GM12864 (cell line): Measurements from ENCODE around the gene PXDN.
"Not testable (repeated sequence)": the region's sequence is repeated elsewhere in the genome, so short reads cannot be mapped to it uniquely, and the experiment has no call there.

Source experiments
- DNase-seq: peaks from one replicate; pipeline ENCODE4 v3.0.0-alpha.2; 2011; ENCODE audit warnings: low read depth
- H3K4me3 ChIP-seq: 2 replicates; pipeline ENCODE4 v1.5.1; 2011; ENCODE audit warnings: mild to moderate bottlenecking, low read depth, low read length, control low read depth
- CTCF ChIP-seq: IDR thresholded peaks from 2 replicates; pipeline ENCODE4 v1.5.1; 2011; ENCODE audit warnings: low read depth, mild to moderate bottlenecking, moderate library complexity, low read length, control low read depth, inconsistent platforms; ENCODE audit errors: missing control alignments

PXDN gene

DNA sequence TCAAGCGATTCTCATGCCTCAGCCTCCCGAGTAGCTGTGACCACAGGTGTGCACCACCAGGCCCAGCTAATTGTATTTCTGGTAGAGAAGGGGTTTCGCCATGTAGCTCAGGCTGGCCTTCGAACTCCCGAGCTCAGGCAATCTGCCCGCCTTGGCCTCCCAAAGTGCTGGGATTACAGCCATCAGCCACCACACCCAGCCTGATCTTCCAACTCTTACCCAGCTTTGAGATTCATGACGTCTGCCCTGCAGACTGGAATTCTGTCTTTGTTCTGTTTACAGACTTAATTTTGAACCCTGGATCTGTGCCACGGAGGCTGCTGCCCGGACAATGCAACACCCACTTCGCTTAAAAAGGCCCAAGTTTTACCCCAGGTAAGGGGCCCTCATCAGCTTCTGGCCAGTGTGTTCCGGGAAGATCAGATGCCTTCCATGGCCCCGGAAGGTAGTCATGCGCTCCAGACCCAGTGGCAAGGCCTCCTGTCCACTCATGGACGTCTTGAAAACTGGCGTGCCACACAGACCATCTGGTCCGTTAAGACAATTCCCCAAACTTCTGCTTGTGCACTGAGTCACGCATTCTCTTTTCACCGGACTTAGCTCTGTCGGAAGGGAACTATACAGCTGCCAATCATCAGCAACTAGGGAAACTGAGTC is 5.5 kb downstream of the PXDN start:
- no peak for DNase-seq
- no peak overlapping the region for H3K4me3 ChIP-seq
- TF ChIP-seq CTCF: no peak

DNA sequence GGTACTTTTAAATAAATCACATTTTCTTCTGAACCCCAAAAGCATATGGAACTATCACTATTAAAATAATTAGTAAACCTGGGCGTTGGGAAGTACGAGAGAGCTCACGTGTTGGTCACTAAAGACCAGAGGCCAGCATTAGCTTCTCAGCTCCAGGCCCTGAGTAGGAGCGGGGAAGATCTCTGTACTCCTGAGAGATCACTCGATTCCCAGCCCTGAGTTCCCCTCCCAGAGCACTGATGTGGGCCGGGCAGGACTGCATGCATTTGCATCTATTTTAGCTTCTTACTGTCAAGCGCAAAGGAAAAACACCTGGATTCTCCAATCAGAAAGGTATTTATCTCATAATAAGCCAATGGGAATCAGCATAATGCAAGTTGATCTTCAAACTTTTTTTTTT is 6.2 kb downstream of the PXDN start:
- H3K4me3 ChIP-seq: no peak overlapping the region
- DNase-seq: no peak
- no peak for TF ChIP-seq CTCF

DNA sequence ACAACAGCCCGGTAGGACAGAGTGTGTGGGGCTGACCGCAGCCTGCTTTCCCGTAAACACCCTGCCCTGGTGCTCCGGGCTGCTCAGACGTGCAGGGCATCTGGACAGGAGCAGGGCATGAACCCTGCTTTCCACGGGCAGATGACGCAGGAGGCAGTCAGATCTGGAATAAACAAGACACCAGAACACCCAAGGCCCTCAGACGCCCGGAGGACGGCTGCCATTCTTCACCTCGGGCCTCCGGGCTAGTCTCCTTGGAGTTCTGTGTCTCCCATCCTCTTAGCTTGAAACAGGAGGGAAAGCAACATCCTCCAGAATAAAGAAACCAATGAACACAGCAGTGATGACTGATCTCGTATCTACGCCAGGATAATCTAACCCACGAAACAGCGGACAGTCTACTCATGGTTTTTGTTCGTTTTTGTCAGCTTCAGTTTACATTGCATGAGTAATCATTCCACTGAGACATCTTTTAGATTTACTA is 7.3 kb downstream of the PXDN start:
- no peak for DNase-seq
- no peak overlapping the region for H3K4me3 ChIP-seq
- TF ChIP-seq CTCF: no peak

DNA sequence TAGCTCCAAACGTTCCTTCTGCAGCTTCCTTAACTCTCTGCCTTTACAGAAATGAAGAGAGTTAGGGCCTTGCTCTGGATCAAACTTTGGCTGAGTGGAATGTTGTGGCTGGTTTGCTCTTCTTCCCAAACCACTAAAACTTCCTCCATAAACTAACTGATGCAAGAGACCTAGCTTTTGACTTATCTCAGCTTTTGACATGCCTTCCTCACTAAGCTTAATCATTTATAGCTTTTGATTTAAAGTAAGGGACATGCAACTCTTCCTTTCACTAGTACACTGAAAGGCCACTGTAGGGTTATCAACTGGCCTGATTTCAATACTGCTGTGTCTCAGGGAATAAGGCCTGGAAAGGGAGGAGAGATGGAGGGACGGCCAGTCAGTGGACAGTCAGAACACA is 8.3 kb downstream of the PXDN start:
- no peak for TF ChIP-seq CTCF
- no peak overlapping the region for H3K4me3 ChIP-seq
- no peak for DNase-seq

DNA sequence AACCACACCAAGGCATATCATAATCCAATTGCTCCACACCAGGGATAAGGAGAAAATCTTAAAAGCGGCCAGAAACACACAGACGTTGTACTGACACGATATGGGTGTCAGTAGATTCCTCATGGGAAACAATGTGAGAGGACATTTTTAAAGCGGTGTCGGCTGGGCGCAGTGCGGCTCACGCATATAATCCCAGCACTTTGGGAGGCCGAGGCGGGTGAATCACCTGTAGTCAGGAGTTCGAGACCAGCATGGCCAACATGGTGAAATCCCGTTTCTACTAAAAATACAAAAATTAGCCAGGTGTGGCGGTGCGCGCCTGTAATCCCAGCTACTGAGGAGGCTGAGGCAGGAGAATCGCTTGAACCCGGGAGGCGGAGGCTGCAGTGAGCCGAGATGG is 11.0 kb downstream of the PXDN start:
- not testable (repeated sequence) for DNase-seq, H3K4me3 ChIP-seq

DNA sequence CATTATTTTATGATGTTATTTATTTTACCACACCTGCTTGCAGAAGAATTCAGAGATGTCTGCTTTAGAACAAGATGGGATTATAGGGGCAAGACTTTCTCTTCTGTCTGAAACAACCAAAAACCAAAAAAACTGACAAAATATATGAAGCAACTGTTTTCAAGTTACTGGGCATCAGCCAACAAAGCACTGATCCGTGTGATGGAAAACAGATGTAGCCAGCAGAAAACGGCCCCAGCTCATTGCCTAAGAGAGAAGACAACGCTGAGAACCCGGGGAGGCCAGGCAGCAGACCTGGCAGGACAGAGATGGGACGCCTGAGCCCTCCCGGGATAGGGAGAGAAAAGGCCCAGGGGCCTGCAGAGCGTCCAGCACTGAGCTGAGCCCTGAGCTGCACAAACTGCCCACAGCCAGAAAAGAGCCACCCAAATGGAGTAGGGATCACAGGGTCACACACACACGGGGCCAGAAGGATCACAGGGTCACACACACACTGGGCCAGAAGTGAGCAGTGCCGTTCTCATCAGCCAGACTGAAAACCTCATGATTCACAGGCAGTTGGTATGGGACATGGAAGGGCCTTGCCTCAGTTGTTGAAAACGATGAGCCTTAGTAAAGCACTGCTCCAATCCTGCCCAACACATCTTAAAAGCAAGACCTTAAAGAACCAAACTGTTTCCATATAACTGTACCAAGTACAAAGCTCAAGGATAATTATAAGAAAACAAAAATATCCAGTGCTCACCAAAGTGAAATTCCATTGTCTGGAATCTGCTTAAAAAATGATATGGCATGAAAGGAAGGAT is 12.1 kb downstream of the PXDN start:
- DNase-seq: no peak
- no peak for TF ChIP-seq CTCF
- no peak overlapping the region for H3K4me3 ChIP-seq

- DNase-seq: no peak
- H3K4me3 ChIP-seq: no peak overlapping the region
- no peak for TF ChIP-seq CTCF
These were observed 12.8 kb downstream of the PXDN start for GRCh38 chr2:1731447-1731962.
